ENCODE measurements around the gene TBCA. TPM values are rescaled to one million over a fixed set of nuclear protein-coding genes. Genes with fewer than 3 reads are reported as not detected.

Gene TBCA
- total RNA-seq, 4 donors from 2014 or later = 81.5 to 170 (median 119) TPM

DNA sequence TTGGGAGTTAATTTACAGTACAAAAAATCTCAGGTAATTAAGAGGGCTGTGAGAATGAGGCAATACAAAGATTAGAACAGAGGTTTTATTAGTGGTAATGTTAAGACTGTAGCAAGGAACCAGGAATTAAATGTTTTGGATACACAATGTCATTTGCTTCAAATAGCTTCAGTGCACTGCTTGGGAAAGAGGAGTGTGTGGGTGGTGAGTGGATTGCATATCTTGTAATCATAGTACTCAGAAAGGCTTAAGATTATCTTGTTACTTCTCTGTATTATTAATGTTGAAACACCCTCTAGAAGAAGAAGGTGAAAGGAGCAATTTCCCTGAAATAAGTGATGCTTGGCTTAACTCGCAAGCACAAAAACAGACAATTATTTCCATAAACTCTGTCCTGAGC lies 21.0 kb upstream of the TBCA start:
- ATAC-seq (ENCODE audit: low FRiP score) = no peak
- TF ChIP-seq, protein P1, sequence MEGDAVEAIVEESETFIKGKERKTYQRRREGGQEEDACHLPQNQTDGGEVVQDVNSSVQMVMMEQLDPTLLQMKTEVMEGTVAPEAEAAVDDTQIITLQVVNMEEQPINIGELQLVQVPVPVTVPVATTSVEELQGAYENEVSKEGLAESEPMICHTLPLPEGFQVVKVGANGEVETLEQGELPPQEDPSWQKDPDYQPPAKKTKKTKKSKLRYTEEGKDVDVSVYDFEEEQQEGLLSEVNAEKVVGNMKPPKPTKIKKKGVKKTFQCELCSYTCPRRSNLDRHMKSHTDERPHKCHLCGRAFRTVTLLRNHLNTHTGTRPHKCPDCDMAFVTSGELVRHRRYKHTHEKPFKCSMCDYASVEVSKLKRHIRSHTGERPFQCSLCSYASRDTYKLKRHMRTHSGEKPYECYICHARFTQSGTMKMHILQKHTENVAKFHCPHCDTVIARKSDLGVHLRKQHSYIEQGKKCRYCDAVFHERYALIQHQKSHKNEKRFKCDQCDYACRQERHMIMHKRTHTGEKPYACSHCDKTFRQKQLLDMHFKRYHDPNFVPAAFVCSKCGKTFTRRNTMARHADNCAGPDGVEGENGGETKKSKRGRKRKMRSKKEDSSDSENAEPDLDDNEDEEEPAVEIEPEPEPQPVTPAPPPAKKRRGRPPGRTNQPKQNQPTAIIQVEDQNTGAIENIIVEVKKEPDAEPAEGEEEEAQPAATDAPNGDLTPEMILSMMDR (IDR thresholded peaks at IDR 0.05) = no peak
- no peak for DNase-seq (ENCODE audit: low spot score)

DNA sequence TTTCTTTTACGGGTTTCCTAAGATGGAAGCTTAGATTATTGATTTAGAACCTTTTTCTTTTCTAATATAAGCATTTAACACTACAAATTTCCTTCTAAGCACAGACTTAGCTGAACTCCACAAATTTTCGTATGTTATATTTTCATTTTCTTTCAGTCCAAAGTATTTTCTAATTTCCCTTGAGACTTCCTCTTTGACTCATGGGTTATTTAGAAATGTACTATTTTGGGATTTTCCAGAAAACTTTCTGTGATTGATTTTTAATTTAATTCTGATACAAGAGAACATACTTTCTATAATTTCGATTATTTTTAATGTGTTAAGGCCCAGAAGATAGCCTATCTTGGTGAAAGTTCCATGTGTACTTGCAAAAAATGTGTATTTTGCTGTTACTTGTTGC lies 19.7 kb upstream of the TBCA start:
- TF ChIP-seq, protein P1 (IDR thresholded peaks at IDR 0.05) = no peak
- DNase-seq (ENCODE audit: low spot score) (no peak), ATAC-seq (ENCODE audit: low FRiP score) (no peak)

DNA sequence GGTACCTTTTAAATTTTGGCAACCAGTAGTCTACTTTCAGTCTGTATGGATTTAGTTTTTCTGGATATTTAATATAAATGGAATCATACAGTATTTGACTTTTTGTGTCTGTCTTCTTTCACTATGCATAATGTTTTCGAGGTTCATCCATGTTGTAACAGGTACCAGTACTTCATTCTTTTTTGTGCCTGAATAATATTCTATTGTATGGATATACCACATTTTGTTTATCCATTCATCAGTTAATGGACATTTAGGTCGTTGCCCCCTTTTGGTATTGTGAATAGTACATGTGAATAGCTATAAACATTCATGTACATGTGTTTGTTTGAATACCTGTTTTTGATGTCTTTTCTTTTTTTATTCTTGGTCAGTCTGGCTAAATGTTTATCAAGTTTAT lies 19.1 kb upstream of the TBCA start:
- ATAC-seq (ENCODE audit: low FRiP score) (no peak), DNase-seq (ENCODE audit: low spot score) (no peak)
- TF ChIP-seq, protein P1 (IDR thresholded peaks at IDR 0.05) = no peak

DNA sequence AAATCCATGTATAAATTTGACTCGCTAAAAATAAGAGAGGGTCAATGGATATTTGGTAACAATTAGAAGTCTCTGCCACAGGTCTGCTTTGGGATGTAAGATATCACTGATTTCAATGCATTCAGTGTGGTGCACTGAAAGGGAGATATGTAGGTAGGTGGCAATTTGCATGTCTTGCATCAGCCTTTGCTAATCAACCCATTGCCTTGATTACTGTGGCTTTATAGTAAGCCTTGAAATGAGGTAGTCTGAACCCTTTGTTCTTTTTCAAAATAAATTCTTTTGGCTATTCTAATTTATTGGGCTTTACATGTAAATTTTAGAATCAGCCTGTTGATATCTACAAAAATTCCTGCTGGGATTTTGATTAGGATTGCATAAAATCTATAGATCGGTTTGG lies 15.8 kb upstream of the TBCA start:
- TF ChIP-seq, protein P1 (IDR thresholded peaks at IDR 0.05) = no peak
- no peak for DNase-seq (ENCODE audit: low spot score)
- no peak for ATAC-seq (ENCODE audit: low FRiP score)

DNA sequence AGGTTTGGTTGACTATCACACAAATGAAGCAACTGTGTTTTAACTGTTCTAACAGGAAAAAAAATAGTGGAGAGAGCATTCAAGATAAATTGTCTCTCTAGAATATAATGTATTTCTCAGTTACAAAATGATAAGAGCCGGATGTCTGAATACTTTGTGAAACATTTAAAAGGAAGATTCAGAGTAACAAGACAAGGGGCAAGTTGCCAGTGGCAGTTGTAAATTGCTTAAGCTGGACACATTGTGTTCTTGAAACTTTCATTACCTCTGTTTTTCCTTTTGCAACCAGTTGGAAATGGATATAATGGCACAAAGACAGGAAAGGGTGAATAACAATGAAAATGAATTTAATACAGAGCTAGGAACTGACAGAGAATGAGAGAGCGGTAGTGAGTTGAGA lies 15.2 kb upstream of the TBCA start:
- TF ChIP-seq, protein P1 (IDR thresholded peaks at IDR 0.05) = no peak
- ATAC-seq (ENCODE audit: low FRiP score) (no peak), DNase-seq (ENCODE audit: low spot score) (no peak)

DNA sequence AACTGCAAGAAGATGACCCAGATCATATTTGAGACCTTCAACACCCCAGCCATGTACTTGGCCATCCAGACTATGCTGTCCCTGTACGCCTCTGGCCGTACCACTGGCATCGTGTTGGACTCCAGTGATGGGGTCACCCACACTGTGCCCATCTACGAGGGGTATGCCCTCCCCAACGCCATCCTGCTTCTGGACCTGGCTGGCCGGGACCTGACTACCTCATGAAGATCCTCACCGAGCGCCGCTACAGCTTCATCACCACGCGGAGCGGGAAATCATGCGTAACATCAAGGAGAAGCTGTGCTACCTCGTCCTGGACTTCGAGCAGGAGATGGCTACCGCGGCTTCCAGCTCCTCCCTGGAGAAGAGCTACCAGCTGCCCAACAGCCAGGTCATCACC lies 9.1 kb upstream of the TBCA start:
- no peak for ATAC-seq (ENCODE audit: low FRiP score)
- TF ChIP-seq, protein P1 (IDR thresholded peaks at IDR 0.05) = no peak
- DNase-seq (ENCODE audit: low spot score) = no peak

DNA sequence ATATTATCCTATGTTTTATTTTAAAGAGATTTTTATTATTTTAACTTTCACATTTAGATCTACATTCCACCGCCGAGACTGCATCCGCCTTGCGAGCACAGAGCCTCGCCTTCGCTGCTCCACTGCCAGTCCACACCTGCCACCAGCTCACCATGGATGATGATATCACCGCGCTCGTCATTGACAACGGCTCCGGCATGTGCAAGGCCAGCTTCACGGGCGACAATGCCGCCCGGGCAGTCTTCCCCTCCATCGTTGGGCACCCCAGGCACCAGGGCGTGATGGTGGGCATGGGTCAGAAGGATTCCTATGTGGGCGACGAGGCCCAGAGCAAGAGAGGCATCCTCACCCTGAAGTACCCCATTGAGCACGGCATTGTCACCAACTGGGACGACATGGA lies 8.6 kb upstream of the TBCA start:
- no peak for DNase-seq (ENCODE audit: low spot score)
- TF ChIP-seq, protein P1 (IDR thresholded peaks at IDR 0.05) = no peak
- no peak for ATAC-seq (ENCODE audit: low FRiP score)

Data from omental fat pad (tissue), 4 donors.